Aorta (tissue), 5 donors: ENCODE measurements around the gene EPHB2. TPM values are rescaled to one million over a fixed set of nuclear protein-coding genes. Genes with fewer than 3 reads are reported as not detected.

Experiments
- ATAC-seq: fragments of 200-7000 bp; cut with Tn5 transposase; one replicate; pipeline ENCODE4 v1.9.1; 2022; ENCODE audit warnings: moderate library complexity; ENCODE audit not compliant: low FRiP score
- DNase-seq, 2 donors: peaks; one replicate each; pipeline ENCODE4 v3.0.0-alpha.2; 2020
- H3K27ac ChIP-seq, 2 donors: one replicate each; pipeline ENCODE4 v1.5.1; 2013; ENCODE audit warnings: low read length in 2 of 2, mild to moderate bottlenecking in 2 of 2, moderate library complexity in 2 of 2, control low read depth in 1 of 2, inconsistent platforms in 1 of 2, low read depth in 1 of 2
- H3K27me3 ChIP-seq, 2 donors: one replicate each; pipeline ENCODE4 v1.6.1; 2013; ENCODE audit warnings: control low read depth in 1 of 2, low read length in 1 of 2, mild to moderate bottlenecking in 1 of 2, moderate library complexity in 1 of 2; ENCODE audit not compliant: insufficient read depth in 2 of 2, control insufficient read depth in 1 of 2
- H3K36me3 ChIP-seq, 2 donors: one replicate each; pipeline ENCODE4 v1.6.1; 2013; ENCODE audit warnings: control low read depth in 1 of 2, low read length in 1 of 2, mild to moderate bottlenecking in 1 of 2; ENCODE audit not compliant: insufficient read depth in 2 of 2, control insufficient read depth in 1 of 2
- H3K4me1 ChIP-seq, 2 donors: one replicate each; pipeline ENCODE4 v1.6.1; 2013; ENCODE audit warnings: low read length in 2 of 2, control low read depth in 1 of 2, mild to moderate bottlenecking in 1 of 2, moderate library complexity in 1 of 2; ENCODE audit not compliant: insufficient read depth in 2 of 2, control insufficient read depth in 1 of 2
- H3K4me3 ChIP-seq, 2 donors: one replicate each; pipeline ENCODE4 v1.5.1; 2013; ENCODE audit warnings: low read length in 2 of 2, control low read depth in 1 of 2, mild to moderate bottlenecking in 1 of 2
- H3K9me3 ChIP-seq: one replicate; pipeline ENCODE4 v1.6.1; 2013; ENCODE audit warnings: mild to moderate bottlenecking, low read length; ENCODE audit not compliant: control insufficient read depth
- WGBS, 2 donors: extraction: QIAGEN DNeasy Blood & Tissue Kit; methylation state at CpG; one replicate each; pipeline ENCODE4 v1.1.7; 2013; 5-methylcytosine and 5-hydroxymethylcytosine counted together
- intact Hi-C, 2 donors: fragments of 100-400 bp; cut with DNase I; formaldehyde crosslinking; loops; one replicate each; pipeline versions ENCODE4 v1.14.2 to v1.15.0; 2022
- polyA plus RNA-seq, 2 donors: library from polyadenylated mRNA; stranded (reverse); fragments of 200-250 nt; gene quantifications; one replicate each; pipeline ENCODE4 v1.2.3, GENCODE V29; 2013
- total RNA-seq, 2 donors: library from RNA; stranded (reverse); fragmentation: NEBNext Ultra II Directional; extraction: Animal tissue kit (Norgen Biotek cat#: 25700); gene quantifications; one replicate each; pipeline ENCODE4 v1.2.1, GENCODE V29; 2021
- donor health status: healthy with polysubstance abuse.
- donor health status: Bipolar disorder and iron deficiency.
- donor health status: DM: no; HTN: no; CAD: no.
- donor health status: DM: no; HTN: no; CAD: no.
- donor health status: DM: yes; HTN: yes; CAD: no.

EPHB2 gene
- total and polyA plus RNA-seq, 4 donors = 0.87 to 16.6 (median 3.2) TPM

- H3K4me3 ChIP-seq = no peak overlapping the region
- H3K36me3 ChIP-seq = no peaks in the 10 kb centered on the region
- WGBS, 2 donors = 56 to 60% methylated on average over 8 of the region's 8 CpGs
- H3K9me3 ChIP-seq = no peaks in the 10 kb centered on the region
- intact Hi-C loops = no loop called here
- ATAC-seq = no peak
- peak in 1 of 2 donors; percentile 27 for DNase-seq
- H3K4me1 ChIP-seq = no peaks in the 10 kb centered on the region
- H3K27me3 ChIP-seq = no peaks in the 10 kb centered on the region
- H3K27ac ChIP-seq = no peak overlapping the region
These were observed 210.9 kb downstream of the EPHB2 start for GRCh38 chr1:22921452-22922126.

GRCh38 chr1:22922640-22923039 lies 212.0 kb downstream of the EPHB2 start:
- Histone ChIP-seq H3K27me3 (no peaks in the 10 kb centered on the region), H3K36me3 (no peaks in the 10 kb centered on the region), H3K4me1 (no peaks in the 10 kb centered on the region), H3K9me3 (no peaks in the 10 kb centered on the region), H3K4me3 (no peak overlapping the region), H3K27ac (no peak overlapping the region)
- 99 to 100% methylated on average over 1 of the region's 1 CpG for WGBS, 2 donors
- DNase-seq (peak in 1 of 2 donors; percentile 3), ATAC-seq (no peak)
- intact Hi-C loops = no loop called here

GRCh38 chr1:22925111-22925510 lies 214.5 kb downstream of the EPHB2 start:
- Histone ChIP-seq H3K27me3 (no peaks in the 10 kb centered on the region), H3K27ac (no peak overlapping the region), H3K9me3 (no peaks in the 10 kb centered on the region), H3K4me3 (no peak overlapping the region), H3K4me1 (no peaks in the 10 kb centered on the region), H3K36me3 (no peaks in the 10 kb centered on the region)
- DNase-seq (peak in 1 of 2 donors; percentile 64), ATAC-seq (no peak)
- 71 to 74% methylated on average over 9 of the region's 9 CpGs for WGBS, 2 donors
- intact Hi-C loops = no loop called here

- peaks cover 5% of the 10 kb centered on the region for H3K9me3 ChIP-seq
- intact Hi-C loops = no loop called here
- H3K36me3 ChIP-seq = no peaks in the 10 kb centered on the region
- WGBS, 2 donors = 43% methylated on average over 11 of the region's 11 CpGs
- H3K4me3 ChIP-seq = no peak overlapping the region
- peak in 1 of 2 donors; percentile 76 for DNase-seq
- H3K27me3 ChIP-seq = no peaks in the 10 kb centered on the region
- no peak overlapping the region for H3K27ac ChIP-seq
- peak; percentile 68 for ATAC-seq
- H3K4me1 ChIP-seq = no peaks in the 10 kb centered on the region
These were observed 219.7 kb downstream of the EPHB2 start for GRCh38 chr1:22930240-22930912.

GRCh38 chr1:22932803-22933470 lies 222.3 kb downstream of the EPHB2 start:
- Histone ChIP-seq H3K27me3 (no peaks in the 10 kb centered on the region), H3K36me3 (no peaks in the 10 kb centered on the region), H3K27ac (no peak overlapping the region), H3K4me3 (no peak overlapping the region), H3K4me1 (no peaks in the 10 kb centered on the region), H3K9me3 (peaks cover 5% of the 10 kb centered on the region)
- ATAC-seq (no peak), DNase-seq (peak in 1 of 2 donors; percentile 35)
- intact Hi-C loops = no loop called here
- WGBS, 2 donors = 64 to 69% methylated on average over 4 of the region's 4 CpGs

- ATAC-seq (no peak), DNase-seq (no peak)
- no peaks in the 10 kb centered on the region for H3K27me3 ChIP-seq
- peaks cover 7% of the 10 kb centered on the region for H3K9me3 ChIP-seq
- H3K27ac ChIP-seq = no peak overlapping the region
- H3K4me1 ChIP-seq = no peaks in the 10 kb centered on the region
- WGBS, 2 donors = 97 to 98% methylated on average over 3 of the region's 3 CpGs
- intact Hi-C loops = no loop called here
- H3K36me3 ChIP-seq = no peaks in the 10 kb centered on the region
- H3K4me3 ChIP-seq = no peak overlapping the region
These were observed 224.8 kb downstream of the EPHB2 start for GRCh38 chr1:22935433-22935832.

- 37 to 45% methylated on average over 2 of the region's 2 CpGs for WGBS, 2 donors
- ATAC-seq (no peak), DNase-seq (no peak)
- Histone ChIP-seq H3K36me3 (no peaks in the 10 kb centered on the region), H3K9me3 (peaks cover 11% of the 10 kb centered on the region), H3K4me3 (no peak overlapping the region), H3K4me1 (no peaks in the 10 kb centered on the region), H3K27me3 (no peaks in the 10 kb centered on the region), H3K27ac (no peak overlapping the region)
- intact Hi-C loops = no loop called here
These were observed 226.0 kb downstream of the EPHB2 start for GRCh38 chr1:22936681-22937080.

GRCh38 chr1:22941257-22941656 lies 230.6 kb downstream of the EPHB2 start:
- DNase-seq (no peak), ATAC-seq (no peak)
- WGBS, 2 donors = 44 to 49% methylated on average over 2 of the region's 2 CpGs
- H3K27me3 ChIP-seq = no peaks in the 10 kb centered on the region
- no peaks in the 10 kb centered on the region for H3K4me1 ChIP-seq
- intact Hi-C loops = no loop called here
- no peaks in the 10 kb centered on the region for H3K36me3 ChIP-seq
- H3K4me3 ChIP-seq = no peak overlapping the region
- H3K9me3 ChIP-seq = peaks cover 7% of the 10 kb centered on the region
- no peak overlapping the region for H3K27ac ChIP-seq
